Activated T-cell treated with anti-CD3 and anti-CD28 coated beads for 1 hour (primary cell): ENCODE results near the gene COL1A1.

ENCODE experiments used
- DNase-seq: peaks from one replicate; pipeline ENCODE4 v3.0.0-alpha.2; 2020; ENCODE audit warnings: low read depth

COL1A1 gene

DNA sequence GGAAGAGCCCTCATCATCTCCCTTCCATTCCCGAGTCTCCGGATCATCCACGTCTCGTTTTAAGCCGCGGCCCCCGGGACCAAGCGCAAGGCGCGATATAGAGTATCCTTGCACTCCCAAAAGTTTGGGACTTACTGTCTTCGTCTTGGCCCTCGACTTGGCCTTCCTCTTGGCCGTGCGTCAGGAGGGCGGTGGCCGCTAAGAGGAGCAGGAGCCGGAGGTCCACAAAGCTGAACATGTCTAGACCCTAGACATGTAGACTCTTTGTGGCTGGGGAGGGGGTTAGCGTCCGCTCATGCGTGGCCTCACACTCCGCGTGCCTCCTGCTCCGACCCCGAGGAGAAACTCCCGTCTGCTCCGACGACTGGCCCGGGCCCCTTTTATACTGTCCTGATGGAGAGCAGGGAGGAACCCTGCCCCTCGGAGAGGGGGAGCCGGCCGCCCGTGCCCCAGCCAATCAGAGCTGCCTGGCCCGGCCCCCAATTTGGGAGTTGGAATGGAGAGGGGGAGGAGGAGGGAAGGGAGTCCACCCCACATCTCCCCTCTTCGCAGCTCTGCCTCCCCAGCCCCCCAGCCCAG is at the start of gene COL1A1:
TSS of gene COL1A1 (minus strand) at position 356 of the 579 bp plus-strand sequence. CDS start at position 238, 118 bp downstream.
- DNase-seq, result no peak

DNA sequence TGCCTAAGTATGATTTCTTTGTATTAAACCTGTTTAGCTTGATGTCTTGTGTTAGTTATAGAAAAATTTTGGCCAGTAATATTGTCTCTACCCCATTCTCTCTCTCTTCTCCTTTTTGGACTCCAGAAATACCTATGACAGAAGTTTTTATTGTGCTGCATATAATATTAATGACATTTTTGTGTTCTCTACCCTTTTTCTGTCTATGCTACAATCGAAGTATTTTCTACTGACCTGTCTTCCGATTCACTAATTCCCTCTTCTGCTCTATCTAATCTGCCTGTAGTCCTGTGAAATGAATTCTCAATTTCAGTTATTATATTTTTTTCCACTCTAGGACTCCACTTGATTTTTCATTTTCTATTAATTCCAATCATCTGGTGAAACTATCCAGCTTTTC is 46.8 kb upstream of the COL1A1 start:
- no peak for DNase-seq

DNA sequence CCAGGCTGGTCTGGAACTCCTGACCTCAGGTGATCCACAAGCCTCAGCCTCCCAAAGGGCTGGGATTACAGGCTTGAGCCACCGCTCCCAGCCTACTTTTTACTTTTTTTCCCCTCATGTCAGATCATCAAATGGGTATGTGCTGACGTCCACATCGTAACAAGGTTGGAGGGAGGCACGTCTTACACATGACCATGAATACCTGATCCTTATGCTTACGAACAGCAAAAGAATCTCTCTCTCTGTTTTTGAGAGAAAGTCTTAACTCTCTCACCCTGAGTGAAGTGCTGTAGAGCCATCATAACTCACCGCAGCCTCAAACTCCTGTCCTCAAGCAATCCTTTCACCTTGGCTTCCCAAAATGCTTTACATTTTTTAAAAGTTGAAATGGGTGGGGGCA is 43.3 kb upstream of the COL1A1 start:
- DNase-seq, result no peak

DNA sequence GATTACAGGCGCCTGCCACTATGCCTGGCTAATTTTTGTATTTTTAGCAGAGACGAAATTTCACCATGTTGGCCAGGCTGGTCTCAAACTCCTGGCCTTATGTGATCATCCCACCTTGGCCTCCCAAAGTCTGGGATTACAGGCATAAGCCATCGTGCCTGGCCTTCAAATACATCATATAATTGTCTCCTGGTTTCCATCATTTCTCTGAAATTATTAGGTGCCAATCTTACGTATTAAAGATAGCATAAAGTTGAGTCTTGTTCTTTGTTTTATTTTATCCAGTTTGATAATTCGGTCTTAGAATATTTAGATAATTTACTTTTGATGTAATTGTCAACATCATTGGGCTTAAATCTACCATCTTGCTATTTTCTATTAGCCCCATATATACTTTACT is 40.0 kb upstream of the COL1A1 start:
- no peak for DNase-seq

DNA sequence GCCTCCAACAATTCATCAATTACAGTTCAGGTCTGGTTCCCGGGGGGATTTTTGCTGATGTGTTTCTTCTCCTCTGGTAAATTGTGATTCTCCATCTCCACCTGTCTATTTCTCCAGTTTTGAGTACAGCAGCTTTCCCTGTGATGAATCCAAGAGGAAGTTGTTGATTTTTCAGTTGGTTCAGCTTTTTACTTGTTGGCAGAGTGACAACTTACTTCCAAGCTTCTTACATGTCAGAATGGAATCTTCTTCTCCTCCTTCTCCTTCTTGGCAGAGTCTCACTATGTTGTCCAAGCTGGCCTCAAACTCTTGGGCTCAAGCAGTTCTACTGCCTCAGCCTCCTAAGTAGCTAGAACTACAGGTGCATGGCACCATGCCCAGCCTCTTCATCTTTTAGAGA is 39.4 kb upstream of the COL1A1 start:
- no peak for DNase-seq

DNA sequence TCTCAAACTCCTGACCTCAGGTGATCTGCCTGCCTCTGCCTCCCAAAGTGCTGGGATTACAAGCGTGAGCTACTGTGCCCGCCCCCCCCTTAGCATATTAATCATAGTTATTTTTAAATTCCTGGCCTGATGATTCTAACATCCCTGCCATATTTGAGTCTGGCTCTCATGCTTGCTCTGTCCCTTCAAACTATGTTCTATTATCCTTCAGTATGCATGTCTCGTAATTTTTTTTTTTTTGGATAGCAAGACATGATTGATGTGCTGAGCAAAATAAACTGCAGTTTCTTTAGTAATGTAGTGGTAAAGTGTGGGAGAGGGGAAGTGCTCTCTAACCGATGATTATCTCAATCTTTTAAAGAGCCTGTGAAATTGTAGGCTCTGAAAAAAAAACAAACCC is 38.5 kb upstream of the COL1A1 start:
- no peak for DNase-seq

DNA sequence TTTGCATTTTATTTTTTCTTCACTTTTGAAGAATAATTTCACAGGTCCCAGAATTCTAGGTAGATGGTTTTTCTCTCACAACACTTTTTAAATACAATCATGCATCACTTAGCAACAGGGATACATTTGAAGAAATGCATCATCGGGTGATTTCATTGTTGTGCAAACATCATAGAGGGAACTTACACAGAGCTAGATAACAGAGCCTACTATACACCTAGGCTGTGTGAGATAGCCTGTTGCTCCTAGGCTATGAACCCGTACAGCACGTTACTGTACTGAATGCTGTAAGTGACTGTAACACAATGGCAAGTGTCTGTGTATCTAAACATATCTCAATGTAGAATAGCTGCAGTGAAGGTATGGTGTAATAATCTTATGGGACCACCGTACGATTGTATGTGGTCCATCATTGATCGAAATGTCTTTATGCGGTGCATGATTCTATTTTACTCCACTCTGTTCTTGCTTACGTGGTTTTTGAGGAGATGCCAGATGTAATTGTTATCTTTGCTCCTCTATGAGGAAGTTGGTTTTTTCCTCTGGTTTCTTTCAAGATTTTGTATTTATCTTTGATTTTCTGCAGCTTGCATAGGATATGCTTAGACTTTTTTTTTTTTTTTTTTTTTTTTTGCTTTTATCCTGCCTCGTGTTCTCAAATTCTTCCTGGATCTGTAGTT is 37.3 kb upstream of the COL1A1 start:
- DNase-seq, result no peak

DNA sequence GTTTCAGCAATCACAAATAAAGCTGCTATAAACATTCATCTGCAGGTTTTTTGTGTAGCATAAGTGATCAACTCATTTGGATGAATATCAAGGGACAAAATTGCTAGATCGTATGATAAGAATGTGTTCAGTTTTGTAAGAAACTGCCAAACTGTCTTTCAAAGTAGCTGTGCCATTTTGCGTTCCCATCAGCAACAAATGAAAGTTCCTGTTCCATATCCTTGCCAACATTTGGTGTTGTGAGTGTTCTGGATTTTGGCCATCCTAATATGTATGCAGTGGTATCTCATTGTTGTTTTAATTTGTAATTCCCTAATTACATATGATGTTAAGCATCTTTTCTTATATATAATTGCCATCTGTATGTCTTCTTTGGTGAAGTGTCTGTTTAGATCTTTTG is 36.5 kb upstream of the COL1A1 start:
- no peak for DNase-seq

DNA sequence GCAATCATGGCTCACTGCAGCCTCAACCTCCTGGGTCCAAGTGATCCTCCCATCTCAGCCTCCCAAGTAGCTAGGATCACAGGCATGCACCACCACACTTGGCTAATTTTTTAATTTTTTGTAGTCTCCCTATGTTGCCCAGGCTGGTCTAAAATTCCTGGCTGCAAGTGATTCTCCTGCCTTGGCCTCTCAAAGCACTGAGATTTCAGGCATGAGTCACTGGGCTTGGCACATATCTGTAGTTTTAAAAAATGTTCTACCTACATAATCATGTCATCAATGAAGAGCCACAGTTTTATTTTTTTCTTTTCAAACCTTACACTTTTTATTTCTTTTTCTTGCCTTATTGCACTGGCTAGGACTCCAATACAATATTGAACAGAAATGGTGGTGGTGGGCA is 33.1 kb upstream of the COL1A1 start:
- DNase-seq, result no peak

DNA sequence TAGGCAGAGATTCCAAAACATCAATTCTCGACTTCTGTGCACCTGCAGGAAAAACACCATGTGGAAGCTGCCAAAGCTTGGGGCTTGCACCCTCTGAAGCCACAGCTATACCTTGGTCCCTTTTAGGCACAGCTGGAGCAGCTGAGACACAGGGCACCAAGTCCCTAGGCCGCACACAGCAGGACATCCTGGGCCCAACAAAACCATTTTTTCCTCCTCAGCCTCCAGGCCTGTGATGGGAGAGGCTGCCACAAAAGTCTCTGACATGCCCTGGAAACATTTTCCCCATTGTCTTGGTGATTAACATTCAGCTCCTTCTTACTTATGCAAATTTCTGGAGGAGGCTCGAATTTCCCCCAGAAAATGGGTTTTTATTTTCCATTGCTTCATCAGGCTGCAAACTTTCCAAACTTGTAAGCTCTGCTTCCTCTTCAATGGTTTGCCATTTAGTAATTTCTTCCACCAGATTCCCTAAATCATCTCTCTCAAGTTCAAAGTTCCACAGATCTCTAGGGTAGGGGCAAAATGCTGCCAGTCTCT is 24.3 kb upstream of the COL1A1 start:
- no peak for DNase-seq

DNA sequence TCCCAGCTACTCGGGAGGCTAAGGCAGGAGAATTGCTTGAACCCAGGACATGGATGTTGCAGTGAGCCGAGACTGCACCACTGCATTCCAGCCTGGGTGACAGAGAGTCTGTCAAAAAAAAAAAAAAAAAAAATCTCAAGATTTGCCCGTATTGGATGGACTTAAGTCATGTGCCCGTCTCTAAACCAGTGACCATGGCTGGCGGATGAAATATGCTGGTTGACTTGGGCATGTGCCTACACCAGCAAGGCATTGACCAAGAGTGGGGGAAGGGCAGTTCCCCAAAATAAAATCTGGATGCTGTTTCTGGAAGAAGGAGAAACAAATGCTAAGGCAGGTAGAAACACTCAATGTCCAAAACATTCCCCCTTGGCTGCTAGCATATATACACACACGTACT is 21.5 kb upstream of the COL1A1 start:
- DNase-seq, result no peak

DNA sequence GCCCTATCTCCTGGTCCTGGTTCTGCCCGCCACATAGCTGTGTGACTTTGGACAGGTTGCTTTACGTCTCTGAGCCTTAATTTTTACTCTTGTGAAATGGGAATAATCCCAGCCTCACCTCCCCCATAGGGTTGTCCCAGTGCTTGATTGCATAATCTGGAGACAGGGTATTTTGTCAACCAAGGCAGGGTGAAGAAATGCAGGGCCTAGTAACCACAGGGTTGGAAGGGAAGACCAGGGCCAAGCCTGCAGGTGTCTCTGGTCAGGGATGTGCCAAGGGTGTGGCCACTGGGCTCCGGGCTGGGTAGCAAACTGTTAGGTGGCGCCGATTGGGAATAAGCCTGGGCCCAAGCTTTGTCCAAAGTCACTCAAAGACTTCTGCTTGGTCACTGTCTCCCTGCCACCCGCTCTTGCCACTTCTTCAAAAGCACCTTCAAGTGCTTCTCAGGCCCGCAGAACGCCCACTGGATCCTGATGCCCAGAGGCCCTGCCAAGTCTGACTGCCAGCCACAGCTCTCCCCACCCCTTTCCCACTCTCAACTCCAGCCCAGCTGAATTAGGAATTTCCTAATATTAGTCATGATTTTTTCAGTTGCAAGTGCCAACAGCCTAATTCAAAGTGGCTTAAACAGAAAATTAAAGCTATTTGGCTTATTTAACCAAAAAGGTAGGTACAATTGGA is 20.6 kb upstream of the COL1A1 start:
- DNase-seq, result no peak

DNA sequence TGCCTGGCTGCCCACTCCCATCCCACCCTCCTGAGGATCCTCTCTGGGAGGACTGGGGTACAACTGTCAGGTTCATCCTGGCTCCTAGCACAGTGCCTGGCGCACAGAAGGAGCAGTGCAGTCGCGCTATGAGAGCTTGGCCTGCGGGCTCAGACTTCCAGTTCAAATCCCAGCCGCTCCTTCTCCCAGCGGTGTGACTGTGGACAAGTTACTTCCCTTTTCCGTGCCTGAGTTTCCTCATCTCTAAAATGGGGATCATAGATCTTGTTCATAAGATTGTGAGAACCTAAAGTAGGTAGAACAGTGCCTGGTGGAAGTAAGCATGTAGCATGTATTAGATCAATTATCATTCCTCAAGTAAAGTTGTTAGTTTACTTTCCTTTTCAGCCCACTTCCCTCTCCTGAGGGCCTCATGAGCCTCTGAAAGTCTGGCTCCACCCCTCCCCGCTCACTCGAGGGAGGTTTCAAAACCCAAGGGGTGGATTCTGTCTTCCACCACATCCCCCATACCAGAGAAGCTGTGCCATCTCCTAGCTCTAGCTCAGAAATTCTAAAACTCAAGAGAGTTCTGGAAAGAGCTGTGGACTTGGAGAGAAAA is 19.9 kb upstream of the COL1A1 start:
- DNase-seq, result no peak

DNA sequence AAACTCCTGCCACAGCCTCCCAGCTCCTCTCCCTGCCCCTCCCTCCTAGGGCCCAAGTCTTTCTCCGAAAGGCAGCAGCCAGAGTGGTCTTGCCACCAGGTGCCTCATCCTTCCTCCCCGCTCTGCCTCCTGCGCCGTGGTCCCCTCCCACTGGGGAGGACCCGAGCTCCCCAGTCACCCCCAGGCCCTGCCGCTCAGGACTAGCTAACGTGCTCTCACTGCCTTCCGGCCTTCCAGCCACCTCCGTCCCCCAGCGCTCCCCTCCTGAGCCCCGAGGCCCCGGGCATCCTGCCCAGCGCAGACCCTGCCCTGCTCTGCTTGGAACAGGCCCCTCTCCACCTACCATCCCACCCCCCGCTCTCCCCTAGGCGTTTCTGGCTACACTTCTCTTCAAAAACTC is 19.4 kb upstream of the COL1A1 start:
- no peak for DNase-seq

DNA sequence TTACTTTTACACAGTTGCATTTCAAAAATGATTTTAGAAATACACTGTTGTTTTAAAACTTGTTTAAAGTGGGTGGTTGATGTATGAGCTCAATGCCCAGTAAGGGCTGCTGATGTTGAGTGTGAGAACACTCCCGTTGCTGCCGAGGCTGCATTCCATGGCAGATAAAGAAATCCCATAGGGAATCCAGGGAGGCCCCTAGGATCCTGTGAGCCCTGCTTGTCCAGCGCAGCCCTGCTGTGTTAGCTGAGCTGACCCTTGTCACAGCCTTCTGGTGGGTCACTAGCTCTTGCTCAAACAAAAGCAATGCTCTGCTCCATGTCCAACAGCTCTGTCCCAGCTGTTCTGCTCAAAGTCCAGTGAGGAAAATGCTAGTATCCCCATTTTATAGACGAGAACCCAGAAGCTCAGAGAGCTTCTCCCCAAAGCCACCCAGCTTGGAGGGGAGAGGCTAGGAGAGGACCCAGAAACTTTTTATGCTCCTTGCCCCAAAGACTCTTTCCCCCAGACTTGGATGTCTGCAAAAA is 18.6 kb upstream of the COL1A1 start:
- no peak for DNase-seq

DNA sequence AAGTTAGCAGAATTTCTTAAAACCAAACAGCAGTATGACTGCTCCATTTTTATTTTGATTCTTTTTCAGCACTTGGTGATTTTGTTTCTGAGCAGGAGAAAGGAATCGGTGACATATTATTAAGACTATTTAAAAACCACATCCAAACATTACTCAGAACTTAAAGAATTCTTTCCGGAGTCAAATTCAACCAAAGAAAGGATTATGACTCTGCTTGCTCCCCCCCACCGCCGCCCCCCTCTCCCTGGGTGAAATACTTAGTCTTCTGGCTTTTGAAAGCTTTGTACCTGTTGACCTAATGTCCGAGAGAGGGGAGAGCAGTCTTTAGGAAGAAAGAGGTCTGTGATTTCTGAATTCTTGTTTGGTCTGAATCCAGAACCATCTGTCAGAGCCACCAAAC is 17.9 kb upstream of the COL1A1 start:
- DNase-seq, result no peak

DNA sequence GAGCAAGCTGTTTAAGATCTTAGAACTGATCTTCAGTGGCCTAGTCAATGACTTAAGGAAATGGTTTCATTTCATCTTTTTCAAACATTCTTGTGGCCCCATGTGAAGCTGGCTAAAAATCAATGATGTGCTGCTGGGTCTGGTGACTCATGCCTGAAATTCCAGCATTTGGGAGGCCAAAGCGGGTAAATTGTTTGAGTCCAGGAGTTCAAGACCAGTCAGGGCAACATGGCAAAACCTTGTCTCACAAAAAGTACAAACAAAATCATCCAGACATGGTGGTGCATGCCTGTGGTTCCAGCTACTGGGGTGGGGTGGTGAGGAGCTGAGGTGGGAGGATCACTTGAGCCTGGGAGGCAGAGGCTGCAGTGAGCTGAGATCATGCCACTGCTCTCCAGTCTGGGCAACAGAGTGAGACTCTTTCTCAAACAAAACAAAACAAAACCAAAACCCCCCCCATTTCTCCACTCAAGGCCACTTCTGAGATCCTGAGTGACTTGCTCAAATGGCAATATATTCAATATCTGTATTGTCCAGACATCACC is 17.4 kb upstream of the COL1A1 start:
- DNase-seq, result no peak

DNA sequence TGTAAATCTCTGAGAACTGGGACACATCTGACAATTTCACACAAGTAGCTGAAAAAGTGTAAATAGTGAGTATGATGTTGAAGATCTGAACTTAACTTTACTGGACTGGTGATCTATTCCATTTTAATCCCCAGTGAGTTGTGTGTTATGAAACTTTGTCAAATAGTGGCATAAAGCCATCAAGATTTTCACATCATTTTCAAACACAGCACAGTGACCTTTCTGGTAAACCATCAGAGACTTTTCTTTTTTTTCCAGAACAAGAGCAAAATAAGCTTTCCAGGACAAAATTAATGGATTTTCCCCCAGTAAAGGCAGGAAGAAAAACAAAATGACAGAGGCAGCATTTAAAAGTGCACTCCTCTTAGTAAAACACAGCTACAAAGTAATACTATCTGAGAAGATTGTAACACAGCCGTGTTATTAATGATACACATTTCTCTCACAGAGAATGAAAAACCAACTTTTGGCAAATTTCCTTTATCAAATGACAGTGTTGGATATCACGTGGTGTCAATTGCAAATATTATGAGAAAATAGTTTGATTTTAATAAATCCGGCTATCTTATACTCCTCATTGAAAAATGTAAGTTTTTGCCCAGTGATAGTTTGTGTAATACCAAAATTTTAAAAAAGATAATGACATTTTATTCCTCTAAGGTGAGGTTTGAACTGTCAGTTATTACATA is 16.8 kb upstream of the COL1A1 start:
- no peak for DNase-seq

DNA sequence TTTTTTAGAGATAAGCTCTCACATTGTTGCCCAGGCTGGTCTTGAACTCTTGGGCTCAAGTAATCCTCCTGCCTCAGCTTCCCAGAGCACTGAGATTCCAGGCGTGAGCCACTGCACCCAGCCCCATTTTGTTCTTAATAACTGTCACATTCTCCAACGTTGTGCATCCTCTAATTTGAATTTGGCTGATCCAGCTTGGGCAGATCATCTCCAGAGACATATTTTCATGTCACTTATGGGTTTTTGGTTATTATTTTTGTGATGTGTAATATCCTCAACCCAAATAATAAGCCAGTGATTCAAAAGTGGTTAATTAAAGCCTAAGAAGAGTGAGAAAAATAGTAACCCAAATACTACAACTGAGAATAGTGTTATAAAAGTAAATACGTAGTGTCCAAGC is 16.2 kb upstream of the COL1A1 start:
- no peak for DNase-seq

DNA sequence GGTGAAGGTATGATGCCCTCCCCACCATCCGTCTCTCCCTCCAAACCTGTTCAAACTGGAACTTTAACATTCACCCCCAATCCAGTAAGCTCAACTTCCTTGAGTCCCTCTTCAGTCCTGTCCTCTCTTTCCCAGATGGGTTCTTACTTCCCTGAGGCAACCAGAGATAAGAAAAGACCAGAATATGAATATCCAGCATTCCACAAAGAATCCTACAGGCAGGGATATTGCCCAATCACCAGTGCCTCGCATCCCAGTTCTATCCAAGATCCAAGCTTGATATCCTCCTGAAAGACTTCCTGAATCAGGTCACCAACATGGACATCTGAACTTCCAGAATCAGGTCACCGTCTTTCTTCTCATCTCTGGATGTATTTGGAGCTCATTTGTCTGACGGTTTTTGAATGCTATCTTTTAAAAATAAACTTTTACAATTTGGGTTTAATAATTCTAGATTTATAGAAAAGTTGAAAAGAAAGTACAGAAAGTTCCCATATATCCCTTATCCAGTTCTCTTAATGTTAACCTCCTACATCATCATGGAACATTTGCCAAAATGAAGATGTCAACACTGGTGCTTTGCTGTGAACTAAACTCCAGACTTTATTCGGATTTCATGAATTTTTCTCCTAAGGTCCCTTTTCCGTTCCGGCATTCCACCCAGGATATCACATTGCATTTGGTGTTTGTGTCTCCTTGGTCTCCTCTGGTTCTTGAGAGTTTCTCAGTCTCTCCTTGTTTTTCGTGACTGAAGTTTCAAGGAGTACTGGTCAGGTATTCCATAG is 13.7 kb upstream of the COL1A1 start:
- DNase-seq, result no peak
